HEK293T (cell line): ENCODE results near the gene TENT4A.
"Not testable (repeated sequence)": the region's sequence is repeated elsewhere in the genome, so short reads cannot be mapped to it uniquely, and the experiment has no call there.

ENCODE experiments used
- CTCF ChIA-PET: fragments of 350-600 bp; formaldehyde crosslinking; extraction: SDS; loops from one replicate; lab custom pipeline; 2021; ENCODE audit warnings: antibody characterized with exemption, inconsistent platforms; lab: Yijun Ruan, JAX
- POLR2A ChIA-PET: fragments of 350-600 bp; formaldehyde crosslinking; extraction: SDS; loops from one replicate; lab custom pipeline; 2020; ENCODE audit warnings: antibody characterized with exemption, inconsistent platforms; lab: Yijun Ruan, JAX
- DNase-seq: peaks from one replicate; pipeline ENCODE4 v3.0.0; 2012; ENCODE audit warnings: mixed read lengths; ENCODE audit errors: extremely low spot score
- ARNT ChIP-seq: fragments of 450-650 bp; IDR thresholded peaks from 2 replicates; pipeline ENCODE4 v1.6.1; 2017; ENCODE audit warnings: mild to moderate bottlenecking
- BHLHE40 ChIP-seq: fragments of 450-650 bp; IDR thresholded peaks from 2 replicates; pipeline ENCODE4 v1.6.1; 2016; ENCODE audit warnings: mild to moderate bottlenecking, moderate library complexity, borderline replicate concordance
- CTBP1 ChIP-seq: fragments of 450-650 bp; IDR thresholded peaks from 2 replicates; pipeline ENCODE4 v1.6.1; 2016; ENCODE audit warnings: borderline replicate concordance
- ELF4 ChIP-seq: fragments of 450-650 bp; IDR thresholded peaks from 2 replicates; pipeline ENCODE4 v1.6.1; 2017; ENCODE audit warnings: antibody characterized with exemption
- FOXA1 ChIP-seq: fragments of 450-650 bp; IDR thresholded peaks from 2 replicates; pipeline ENCODE4 v1.6.1; 2016; ENCODE audit warnings: mild to moderate bottlenecking
- FOXK2 ChIP-seq: fragments of 450-650 bp; IDR thresholded peaks from 2 replicates; pipeline ENCODE4 v1.6.1; 2016; ENCODE audit warnings: mild to moderate bottlenecking
- FOXM1 ChIP-seq: fragments of 450-650 bp; IDR thresholded peaks from 2 replicates; pipeline ENCODE4 v1.6.1; 2017; ENCODE audit warnings: mild to moderate bottlenecking, borderline replicate concordance
- HDGF ChIP-seq: fragments of 450-650 bp; IDR thresholded peaks from 2 replicates; pipeline ENCODE4 v1.6.1; 2017; ENCODE audit warnings: antibody characterized with exemption, borderline replicate concordance
- L3MBTL2 ChIP-seq: fragments of 450-650 bp; conservative IDR thresholded peaks from 2 replicates; pipeline ENCODE4 v1.6.1; 2016; ENCODE audit warnings: mild to moderate bottlenecking
- LEF1 ChIP-seq: fragments of 450-650 bp; IDR thresholded peaks from 2 replicates; pipeline ENCODE4 v1.6.1; 2017; ENCODE audit warnings: mild to moderate bottlenecking, borderline replicate concordance
- NFRKB ChIP-seq: fragments of 450-650 bp; IDR thresholded peaks from 2 replicates; pipeline ENCODE4 v1.6.1; 2016; ENCODE audit warnings: mild to moderate bottlenecking, moderate library complexity
- SP1 ChIP-seq: fragments of 450-650 bp; IDR thresholded peaks from 2 replicates; pipeline ENCODE4 v1.6.1; 2017
- SUZ12 ChIP-seq: fragments of 450-650 bp; IDR thresholded peaks from 2 replicates; pipeline ENCODE4 v1.6.1; 2016; ENCODE audit warnings: mild to moderate bottlenecking
- TARDBP ChIP-seq: fragments of 450-650 bp; IDR thresholded peaks from 2 replicates; pipeline ENCODE4 v1.6.1; 2016
- ZNF384 ChIP-seq: fragments of 450-650 bp; IDR thresholded peaks from 2 replicates; pipeline ENCODE4 v1.6.1; 2016
- TF ChIP-seq, protein P1 (sequence below): fragments of 450-650 bp; IDR thresholded peaks from 2 replicates; pipeline ENCODE4 v1.6.1; 2016

The TENT4A gene

DNA sequence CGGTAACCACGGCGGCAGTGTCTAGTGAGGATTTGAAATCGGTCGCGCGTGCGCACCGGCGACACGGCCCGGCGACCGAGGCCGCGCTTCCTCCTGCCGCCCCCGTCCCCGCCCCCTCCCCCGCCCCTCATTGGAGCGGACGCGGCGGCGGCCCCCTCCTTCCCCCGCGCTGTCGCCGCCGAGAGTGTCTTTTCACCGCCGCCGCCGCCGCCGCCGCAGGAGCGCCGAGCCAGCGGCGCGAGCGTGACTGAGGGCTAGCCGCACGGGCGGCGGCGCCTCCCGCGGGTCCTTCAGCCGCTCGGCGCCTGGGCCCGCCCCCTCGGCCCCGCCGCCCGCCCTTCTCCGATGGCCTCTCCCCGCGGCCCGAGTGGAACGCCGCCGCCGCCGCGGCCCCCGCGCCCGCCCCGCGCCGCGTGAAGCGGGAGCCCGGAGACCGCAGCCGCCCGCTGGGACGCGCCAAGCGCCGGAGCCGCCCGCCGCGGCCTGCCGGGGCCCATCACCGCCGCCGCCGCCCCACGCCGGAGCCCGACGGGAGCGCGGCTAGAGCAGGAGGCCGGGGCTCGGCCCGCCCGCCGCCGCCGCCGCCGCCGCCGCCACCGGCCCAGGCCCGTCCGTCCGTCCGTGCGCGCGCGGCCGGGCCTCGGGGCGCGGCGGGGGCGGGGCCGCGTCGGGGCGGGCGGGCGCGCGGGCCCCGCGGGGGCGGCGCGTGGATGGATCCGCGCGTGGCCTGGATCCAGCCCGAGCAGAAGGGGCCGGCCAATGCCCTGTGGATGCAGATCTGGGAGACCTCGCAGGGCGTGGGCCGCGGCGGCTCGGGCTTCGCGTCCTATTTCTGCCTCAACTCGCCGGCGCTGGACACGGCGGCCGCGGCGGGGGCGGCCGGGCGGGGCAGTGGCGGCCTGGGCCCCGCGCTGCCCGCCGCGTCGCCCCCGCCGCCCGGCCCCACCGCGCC is at the start of gene TENT4A:
TSS of gene TENT4A (plus strand) at position 159 of the 952 bp plus-strand sequence. CDS start at position 711, 552 bp downstream.
- DNase-seq: no peak
- TF ChIP-seq, protein P1, sequence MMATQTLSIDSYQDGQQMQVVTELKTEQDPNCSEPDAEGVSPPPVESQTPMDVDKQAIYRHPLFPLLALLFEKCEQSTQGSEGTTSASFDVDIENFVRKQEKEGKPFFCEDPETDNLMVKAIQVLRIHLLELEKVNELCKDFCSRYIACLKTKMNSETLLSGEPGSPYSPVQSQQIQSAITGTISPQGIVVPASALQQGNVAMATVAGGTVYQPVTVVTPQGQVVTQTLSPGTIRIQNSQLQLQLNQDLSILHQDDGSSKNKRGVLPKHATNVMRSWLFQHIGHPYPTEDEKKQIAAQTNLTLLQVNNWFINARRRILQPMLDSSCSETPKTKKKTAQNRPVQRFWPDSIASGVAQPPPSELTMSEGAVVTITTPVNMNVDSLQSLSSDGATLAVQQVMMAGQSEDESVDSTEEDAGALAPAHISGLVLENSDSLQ: no peak
- no peak for TF ChIP-seq ZNF384
- ChIA-PET CTCF (interaction anchor here (0.5 kb wide), 1 partner anchor 1079 kb away, joined by 4 read pairs; no protein-coding TSS in a partner anchor), POLR2A (interaction anchor here (0.6 to 1.6 kb wide), 10 partner anchors 8 to 275 kb away, joined by 3 to 6 read pairs (median 3); partner anchors contain the start of gene SRD5A1)

DNA sequence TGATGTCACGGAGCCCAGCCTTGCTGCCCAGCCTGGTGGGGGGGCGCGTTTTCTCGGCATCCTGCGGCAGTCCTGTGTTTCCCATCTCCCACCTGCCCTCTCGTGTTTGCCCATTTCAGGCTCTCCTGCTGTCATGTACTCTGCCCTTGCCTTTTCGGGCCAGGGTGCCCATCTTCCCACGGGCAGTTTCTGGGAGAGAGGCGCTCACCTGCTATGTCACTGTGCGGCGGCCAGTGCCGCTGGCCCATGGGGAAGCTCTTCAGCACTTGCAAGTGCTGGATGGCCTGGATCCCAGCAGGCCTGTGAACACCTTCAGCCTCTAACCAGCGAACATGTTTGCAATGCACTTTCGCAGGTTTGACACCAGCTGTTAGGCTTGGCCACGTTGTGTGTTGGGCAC is 46.5 kb upstream of the TENT4A start:
- TF ChIP-seq FOXM1 (no peak), SUZ12 (no peak), NFRKB (no peak), ARNT (no peak), SP1 (no peak), L3MBTL2 (no peak), BHLHE40 (no peak), FOXA1 (no peak), HDGF (no peak), TARDBP (no peak), ELF4 (no peak), LEF1 (no peak), ZNF384 (no peak), CTBP1 (no peak), FOXK2 (no peak)
- TF ChIP-seq, protein P1: no peak
- no peak for DNase-seq
- ChIA-PET POLR2A (no interaction called here), CTCF (no interaction called here)

DNA sequence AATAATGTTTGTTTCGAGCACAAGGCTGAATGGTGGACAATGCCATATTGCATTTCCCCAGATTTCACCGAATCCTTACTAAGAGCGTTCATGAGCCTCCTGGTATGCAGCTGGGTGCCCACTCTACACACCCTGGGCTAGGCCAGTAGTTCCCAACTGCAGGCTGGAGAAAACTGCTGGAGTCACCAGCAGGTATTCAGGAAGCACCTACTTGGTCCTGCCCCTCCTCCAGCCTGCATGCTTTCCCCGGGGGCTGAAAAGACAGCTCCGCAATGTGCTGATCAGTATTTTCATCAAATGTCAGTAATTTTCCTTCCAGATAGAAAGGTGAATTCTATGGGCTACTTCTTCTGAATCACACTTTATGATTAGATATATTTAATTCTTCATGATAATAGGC is 45.6 kb upstream of the TENT4A start:
- ChIA-PET POLR2A (no interaction called here), CTCF (no interaction called here)
- TF ChIP-seq ELF4: no peak
- no peak for TF ChIP-seq LEF1
- no peak for TF ChIP-seq SP1
- TF ChIP-seq L3MBTL2: no peak
- TF ChIP-seq TARDBP: no peak
- TF ChIP-seq ARNT: no peak
- no peak for TF ChIP-seq ZNF384
- TF ChIP-seq FOXM1: no peak
- TF ChIP-seq BHLHE40: no peak
- no peak for TF ChIP-seq CTBP1
- TF ChIP-seq HDGF: no peak
- TF ChIP-seq FOXK2: no peak
- no peak for DNase-seq

DNA sequence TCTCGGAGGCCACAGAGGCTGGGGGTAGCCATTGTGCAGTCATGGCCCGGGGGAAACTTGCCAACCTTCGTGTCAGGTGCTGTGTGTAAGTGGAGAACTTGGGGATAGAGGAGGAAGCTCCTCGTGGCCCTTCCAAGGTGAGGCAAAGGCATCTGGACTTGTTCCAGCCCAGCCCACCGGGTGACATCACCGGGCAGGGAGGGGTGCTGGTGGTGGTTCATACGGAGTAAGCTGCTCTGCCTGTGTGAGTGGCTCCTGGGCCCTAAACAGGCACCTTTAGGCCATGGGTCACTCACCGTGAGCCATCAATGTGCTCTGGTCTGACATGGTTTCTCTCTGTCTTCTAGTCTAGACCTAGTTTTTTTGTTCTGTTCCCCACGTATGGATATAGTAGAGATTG is 44.5 kb upstream of the TENT4A start:
- CTCF ChIA-PET, DNase-seq, POLR2A ChIA-PET: not testable (repeated sequence)

DNA sequence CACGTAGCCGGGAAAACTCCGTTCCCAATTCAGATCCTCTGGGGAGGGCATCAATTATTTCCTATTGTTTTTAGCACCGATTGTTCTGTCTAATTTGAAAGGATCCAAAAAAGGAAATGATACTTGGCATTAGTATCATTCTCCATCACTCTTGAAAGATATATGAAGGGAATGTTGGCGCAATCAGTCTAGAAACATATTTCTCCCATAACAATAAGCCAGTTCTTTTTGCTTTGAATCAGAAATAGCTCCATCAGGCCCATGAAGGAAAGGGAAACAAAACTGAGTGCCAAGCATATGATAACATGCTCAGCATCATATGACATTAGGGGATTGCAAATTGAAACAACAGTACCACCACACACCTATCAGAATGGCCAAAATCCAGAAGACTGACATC is 40.2 kb upstream of the TENT4A start:
- POLR2A ChIA-PET: no interaction called here
- TF ChIP-seq CTBP1 (no peak), SUZ12 (no peak), L3MBTL2 (no peak), ZNF384 (no peak), ELF4 (no peak), SP1 (no peak), TARDBP (no peak), BHLHE40 (no peak), NFRKB (no peak), FOXM1 (no peak), ARNT (no peak), LEF1 (no peak), HDGF (no peak), FOXK2 (no peak), FOXA1 (no peak)
- TF ChIP-seq, protein P1: no peak
- no peak for DNase-seq
- CTCF ChIA-PET: no interaction called here

DNA sequence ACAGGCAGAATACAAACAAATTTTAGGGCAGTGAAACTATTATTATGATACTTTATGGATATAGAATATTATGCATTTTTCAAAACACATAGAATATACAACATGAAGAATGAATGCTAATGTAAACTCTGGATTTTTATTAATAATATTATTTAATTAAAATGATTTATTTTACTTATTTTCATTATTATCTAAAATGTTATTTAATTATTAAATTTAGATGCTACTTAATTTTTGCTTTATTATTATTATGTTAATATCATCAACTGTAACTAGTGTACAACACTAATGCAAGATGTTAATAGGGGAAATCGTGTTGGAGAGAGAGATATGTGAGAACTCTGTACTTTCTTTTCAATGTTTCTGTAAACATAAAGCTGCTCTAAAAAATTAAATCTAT is 39.3 kb upstream of the TENT4A start:
- CTCF ChIA-PET: no interaction called here
- TF ChIP-seq FOXM1 (no peak), BHLHE40 (no peak), NFRKB (no peak)
- TF ChIP-seq, protein P1: no peak
- no peak for DNase-seq
- POLR2A ChIA-PET: no interaction called here
